ENCODE measurements around the gene BMP8A. TPM values are rescaled to one million over a fixed set of nuclear protein-coding genes. Genes with fewer than 3 reads are reported as not detected.
"Not testable (repeated sequence)": the region's sequence is repeated elsewhere in the genome, so short reads cannot be mapped to it uniquely, and the experiment has no call there.

The BMP8A gene, protein sequence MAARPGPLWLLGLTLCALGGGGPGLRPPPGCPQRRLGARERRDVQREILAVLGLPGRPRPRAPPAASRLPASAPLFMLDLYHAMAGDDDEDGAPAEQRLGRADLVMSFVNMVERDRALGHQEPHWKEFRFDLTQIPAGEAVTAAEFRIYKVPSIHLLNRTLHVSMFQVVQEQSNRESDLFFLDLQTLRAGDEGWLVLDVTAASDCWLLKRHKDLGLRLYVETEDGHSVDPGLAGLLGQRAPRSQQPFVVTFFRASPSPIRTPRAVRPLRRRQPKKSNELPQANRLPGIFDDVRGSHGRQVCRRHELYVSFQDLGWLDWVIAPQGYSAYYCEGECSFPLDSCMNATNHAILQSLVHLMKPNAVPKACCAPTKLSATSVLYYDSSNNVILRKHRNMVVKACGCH
- total RNA-seq (under 1 TPM in 1 of 5 experiments, not detected in 4; 0.19 TPM), polyA plus RNA-seq (under 1 TPM in 1 of 2 donors, not detected in 1; 0.12 TPM), total RNA-seq (0.54 reads per million)

DNA sequence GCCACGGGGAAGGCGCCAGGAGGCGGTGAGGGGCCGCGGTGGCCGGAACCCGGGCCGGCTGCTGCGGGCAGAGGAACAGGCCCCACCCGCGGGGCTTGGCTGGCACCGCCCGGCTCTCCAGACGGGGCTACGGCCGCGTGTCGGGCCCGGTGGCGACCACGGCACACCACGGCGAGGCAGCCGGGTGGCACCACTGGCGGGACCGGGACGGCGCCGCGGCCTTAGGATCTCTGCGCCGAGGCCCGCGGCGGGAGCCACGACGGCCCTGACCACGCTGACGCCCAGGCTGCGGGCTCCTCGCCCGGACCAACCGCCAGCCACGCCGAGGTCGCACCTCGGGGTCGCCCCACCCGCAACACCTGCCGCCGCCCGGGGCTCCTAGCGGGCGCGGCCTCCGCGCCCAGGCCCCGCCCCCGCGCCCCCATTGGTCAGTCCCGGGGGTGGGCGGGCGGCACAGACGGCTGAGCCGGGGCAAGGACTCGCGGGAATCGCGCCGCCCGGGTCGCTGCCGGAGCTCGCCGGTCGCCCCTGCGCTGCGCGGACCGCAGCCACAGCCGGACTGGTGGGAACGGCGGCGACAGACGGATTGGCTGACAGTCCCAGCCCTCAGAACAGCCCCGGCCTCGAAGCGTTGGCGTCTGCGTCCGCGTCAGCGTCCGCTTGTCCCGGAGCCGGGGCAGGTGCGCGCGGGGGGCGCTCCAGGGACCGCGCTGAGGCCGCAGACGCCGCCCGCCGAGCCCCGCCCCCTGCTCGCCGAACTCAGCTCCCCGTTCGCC lies at the start of gene BMP8A:
Gene BMP8A (plus strand): TSS at position 491 of the 776 bp plus-strand sequence. CDS start 356 bp downstream, outside the sequence.
- H3K27ac ChIP-seq (ENCODE audit: low read depth, low read length), result no peak within 1 kb of the TSS
- no peaks in the 10 kb centered on the region for H3K4me1 ChIP-seq (ENCODE audit: control insufficient read depth in 2 of 2, insufficient read depth in 2 of 2, low read length in 2 of 2)
- no peaks in the 10 kb centered on the region for H3K9me3 ChIP-seq (ENCODE audit: control insufficient read depth in 2 of 3, low read length in 3 of 3)
- intact Hi-C loops (cut with micrococcal nuclease), result loop anchor here in 1 of 2 donors (2.0 kb wide), 1 partner anchor 85 kb away; the partner anchor contains the start of gene PABPC4
- H3K27ac Mint-ChIP-seq, result peak within 1 kb of the TSS in 4 of 9 donors; percentile 23 to 62 (median 40)
- CTCF ChIA-PET, result interaction anchor here (1.2 kb wide), 1 partner anchor 47 kb away, joined by 5 read pairs; no protein-coding TSS in a partner anchor
- peak; percentile 56 to 81 (median 71) for DNase-seq
- peaks cover 0 to 10% (median 4%) of the 10 kb centered on the region in 3 experiments for H3K36me3 ChIP-seq (ENCODE audit: control insufficient read depth in 2 of 3, insufficient read depth in 3 of 3, low read length in 3 of 3)
- H3K27me3 ChIP-seq (ENCODE audit: control insufficient read depth in 2 of 2, insufficient read depth in 2 of 2, low read length in 2 of 2), result no peaks in the 10 kb centered on the region
- peak within 1 kb of the TSS; percentile 39 for H3K4me3 ChIP-seq (ENCODE audit: low read length)
- H3K36me3 Mint-ChIP-seq, result peaks cover 0 to 4% (median 3%) of the 10 kb centered on the region in 5 donors
- peak; percentile 94 for ATAC-seq
- peak within 1 kb of the TSS; percentile 61 to 84 (median 70) for H3K4me3 Mint-ChIP-seq
- POLR2A ChIA-PET, result interaction anchor here (1.2 kb wide), 1 partner anchor 9 kb away, joined by 3 read pairs; no protein-coding TSS in a partner anchor
- H3K9me3 Mint-ChIP-seq, result no peaks in the 10 kb centered on the region
- peaks cover 15 to 36% (median 20%) of the 10 kb centered on the region in 5 donors for H3K27me3 Mint-ChIP-seq
- H3K4me1 Mint-ChIP-seq, result peaks cover 0 to 6% (median 3%) of the 10 kb centered on the region in 7 donors

DNA sequence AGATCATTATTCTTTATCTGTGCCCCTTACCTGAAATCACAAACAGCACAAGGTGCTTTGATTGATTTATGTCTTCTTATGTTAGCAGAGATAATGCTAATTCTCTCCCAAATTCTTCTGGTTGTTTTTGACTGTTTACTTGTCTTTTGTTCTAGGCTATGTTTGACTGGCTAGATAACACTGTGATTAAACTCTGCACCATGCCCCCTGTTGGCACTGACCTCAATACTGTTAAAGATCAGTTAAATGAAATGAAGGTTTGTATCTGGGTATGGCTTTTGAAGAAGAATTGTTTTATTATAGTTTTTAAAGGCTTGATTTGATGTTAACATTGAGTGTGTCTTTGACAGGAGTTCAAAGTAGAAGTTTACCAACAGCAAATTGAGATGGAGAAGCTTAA lies 49.6 kb upstream of the BMP8A start:
- Mint-ChIP-seq H3K4me3 (no peak overlapping the region), H3K4me1 (peaks cover 0 to 1% (median 0%) of the 10 kb centered on the region in 7 donors), H3K9me3 (no peaks in the 10 kb centered on the region), H3K36me3 (peaks cover 31 to 55% (median 43%) of the 10 kb centered on the region in 5 donors), H3K27ac (peak overlapping the region in 1 of 9 donors; percentile 26), H3K27me3 (no peaks in the 10 kb centered on the region)
- Histone ChIP-seq H3K4me1 (ENCODE audit: control insufficient read depth in 2 of 2, insufficient read depth in 2 of 2, low read length in 2 of 2) (no peaks in the 10 kb centered on the region), H3K27ac (ENCODE audit: low read depth, low read length) (no peak overlapping the region), H3K9me3 (ENCODE audit: control insufficient read depth in 2 of 3, low read length in 3 of 3) (no peaks in the 10 kb centered on the region), H3K4me3 (ENCODE audit: low read length) (no peak overlapping the region), H3K27me3 (ENCODE audit: control insufficient read depth in 2 of 2, insufficient read depth in 2 of 2, low read length in 2 of 2) (no peaks in the 10 kb centered on the region), H3K36me3 (ENCODE audit: control insufficient read depth in 2 of 3, insufficient read depth in 3 of 3, low read length in 3 of 3) (peaks cover 29 to 84% (median 68%) of the 10 kb centered on the region in 3 experiments)
- CTCF ChIA-PET, result interaction anchor here (1.8 kb wide), 1 partner anchor 17 kb away, joined by 7 read pairs; no protein-coding TSS in a partner anchor
- DNase-seq (no peak), ATAC-seq (no peak)
- intact Hi-C loops (cut with micrococcal nuclease), result no loop called here
- POLR2A ChIA-PET, result interaction anchor here (1.4 kb wide), 1 partner anchor 10 kb away, joined by 3 read pairs; no protein-coding TSS in a partner anchor

DNA sequence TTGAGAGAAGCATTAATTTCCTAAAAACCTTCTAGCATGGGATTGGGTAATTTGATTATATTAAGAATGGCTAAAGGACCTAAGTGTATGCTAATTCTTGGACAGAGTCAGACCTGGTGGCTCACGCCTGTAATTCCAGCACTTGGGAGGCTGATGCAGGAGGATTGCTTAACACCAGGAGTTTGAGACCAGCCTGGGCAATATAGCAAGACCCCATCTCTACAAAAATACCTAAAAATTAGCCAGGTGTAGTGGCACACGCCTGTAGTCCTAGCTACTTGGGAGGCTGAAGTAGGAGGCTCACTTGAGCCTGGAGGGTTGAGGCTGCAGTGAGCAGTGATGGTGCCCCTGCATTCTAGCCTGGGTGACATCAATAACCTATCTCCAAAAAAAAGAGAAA lies 45.9 kb upstream of the BMP8A start:
- no peak for DNase-seq
- no peaks in the 10 kb centered on the region for H3K4me1 ChIP-seq (ENCODE audit: control insufficient read depth in 2 of 2, insufficient read depth in 2 of 2, low read length in 2 of 2)
- no peaks in the 10 kb centered on the region for H3K9me3 Mint-ChIP-seq
- H3K4me1 Mint-ChIP-seq, result peaks cover 0 to under 1% (median 0%) of the 10 kb centered on the region in 7 donors
- peaks cover 31 to 56% (median 45%) of the 10 kb centered on the region in 5 donors for H3K36me3 Mint-ChIP-seq
- no peak overlapping the region for H3K4me3 ChIP-seq (ENCODE audit: low read length)
- no peak overlapping the region for H3K27ac ChIP-seq (ENCODE audit: low read depth, low read length)
- no peaks in the 10 kb centered on the region for H3K9me3 ChIP-seq (ENCODE audit: control insufficient read depth in 2 of 3, low read length in 3 of 3)
- CTCF ChIA-PET, result no interaction called here
- no peaks in the 10 kb centered on the region for H3K27me3 ChIP-seq (ENCODE audit: control insufficient read depth in 2 of 2, insufficient read depth in 2 of 2, low read length in 2 of 2)
- intact Hi-C loops (cut with micrococcal nuclease), result no loop called here
- peaks cover 46 to 88% (median 77%) of the 10 kb centered on the region in 3 experiments for H3K36me3 ChIP-seq (ENCODE audit: control insufficient read depth in 2 of 3, insufficient read depth in 3 of 3, low read length in 3 of 3)
- ATAC-seq, result no peak
- POLR2A ChIA-PET, result no interaction called here
- H3K4me3 Mint-ChIP-seq, result no peak overlapping the region
- no peaks in the 10 kb centered on the region for H3K27me3 Mint-ChIP-seq
- peak overlapping the region in 1 of 9 donors; percentile 11 for H3K27ac Mint-ChIP-seq

DNA sequence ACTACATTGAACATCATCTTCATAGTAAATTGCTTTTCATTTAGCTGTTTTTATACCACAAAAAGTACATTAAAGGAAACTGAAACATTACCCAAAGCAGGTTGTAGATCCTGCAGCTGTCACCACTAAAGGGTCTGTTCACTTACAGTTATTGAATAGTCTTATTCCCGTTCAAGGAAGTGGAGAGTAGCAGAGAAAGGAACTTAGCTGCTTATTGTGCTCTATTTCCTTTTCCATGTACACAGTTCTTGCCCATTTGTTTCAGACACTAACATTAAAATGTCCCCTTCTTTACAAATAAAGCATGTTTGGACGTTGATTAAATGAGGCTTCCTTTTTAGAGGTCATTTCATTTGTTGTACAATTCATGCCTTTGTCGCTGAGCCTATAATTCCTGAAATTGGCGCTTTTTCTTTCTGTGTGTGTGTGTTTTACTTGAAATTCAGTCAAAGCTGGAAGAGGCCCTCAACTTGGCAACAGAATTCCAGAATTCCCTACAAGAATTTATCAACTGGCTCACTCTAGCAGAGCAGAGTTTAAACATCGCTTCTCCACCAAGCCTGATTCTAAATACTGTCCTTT lies 44.4 kb upstream of the BMP8A start:
- intact Hi-C loops (cut with micrococcal nuclease), result no loop called here
- Histone ChIP-seq H3K4me3 (ENCODE audit: low read length) (no peak overlapping the region), H3K9me3 (ENCODE audit: control insufficient read depth in 2 of 3, low read length in 3 of 3) (no peaks in the 10 kb centered on the region), H3K4me1 (ENCODE audit: control insufficient read depth in 2 of 2, insufficient read depth in 2 of 2, low read length in 2 of 2) (no peaks in the 10 kb centered on the region), H3K27ac (ENCODE audit: low read depth, low read length) (no peak overlapping the region), H3K36me3 (ENCODE audit: control insufficient read depth in 2 of 3, insufficient read depth in 3 of 3, low read length in 3 of 3) (peaks cover 52 to 88% (median 76%) of the 10 kb centered on the region in 3 experiments), H3K27me3 (ENCODE audit: control insufficient read depth in 2 of 2, insufficient read depth in 2 of 2, low read length in 2 of 2) (no peaks in the 10 kb centered on the region)
- H3K4me3 Mint-ChIP-seq, result no peak overlapping the region
- H3K36me3 Mint-ChIP-seq, result peaks cover 31 to 58% (median 48%) of the 10 kb centered on the region in 5 donors
- peaks cover 0 to 9% (median 0%) of the 10 kb centered on the region in 7 donors for H3K4me1 Mint-ChIP-seq
- no peak overlapping the region for H3K27ac Mint-ChIP-seq
- POLR2A ChIA-PET, result no interaction called here
- CTCF ChIA-PET, result interaction anchor here (0.5 kb wide), 1 partner anchor 87 kb away, joined by 5 read pairs; no protein-coding TSS in a partner anchor
- no peaks in the 10 kb centered on the region for H3K27me3 Mint-ChIP-seq
- no peak for DNase-seq
- no peaks in the 10 kb centered on the region for H3K9me3 Mint-ChIP-seq
- ATAC-seq, result no peak

DNA sequence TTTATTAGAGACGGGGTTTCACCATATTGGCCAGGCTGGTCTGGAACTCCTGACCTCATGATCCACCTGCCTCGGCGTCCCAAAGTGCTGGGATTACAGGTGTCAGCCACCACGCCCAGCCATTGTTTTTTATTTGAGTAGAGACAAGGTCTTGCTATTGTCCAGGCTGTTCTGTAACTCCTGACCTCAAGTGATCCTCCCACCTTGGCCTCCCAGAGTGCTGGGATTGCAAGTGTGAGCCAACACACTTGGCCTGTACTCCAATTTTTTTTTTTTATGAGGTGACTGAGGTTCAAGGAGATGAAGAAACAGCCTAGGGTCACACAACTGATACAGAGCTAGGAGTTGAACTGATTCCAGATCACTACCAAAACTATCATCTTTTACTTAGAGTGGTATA lies 41.4 kb upstream of the BMP8A start:
- CTCF ChIA-PET; ATAC-seq; H3K4me3 ChIP-seq (ENCODE audit: low read length); H3K27ac Mint-ChIP-seq; DNase-seq; H3K9me3 Mint-ChIP-seq; H3K4me1 ChIP-seq (ENCODE audit: control insufficient read depth in 2 of 2, insufficient read depth in 2 of 2, low read length in 2 of 2); intact Hi-C loops (cut with micrococcal nuclease); H3K9me3 ChIP-seq (ENCODE audit: control insufficient read depth in 2 of 3, low read length in 3 of 3); H3K27me3 Mint-ChIP-seq; H3K4me3 Mint-ChIP-seq; H3K27ac ChIP-seq (ENCODE audit: low read depth, low read length); POLR2A ChIA-PET; H3K27me3 ChIP-seq (ENCODE audit: control insufficient read depth in 2 of 2, insufficient read depth in 2 of 2, low read length in 2 of 2): not testable (repeated sequence)
- Mint-ChIP-seq H3K4me1 (peaks cover 0 to 16% (median 0%) of the 10 kb centered on the region in 7 donors), H3K36me3 (peaks cover 19 to 54% (median 29%) of the 10 kb centered on the region in 5 donors)
- peaks cover 57 to 91% (median 83%) of the 10 kb centered on the region in 3 experiments for H3K36me3 ChIP-seq (ENCODE audit: control insufficient read depth in 2 of 3, insufficient read depth in 3 of 3, low read length in 3 of 3)
